K562 (cell line): ENCODE data around the gene TBX1. TPM values are rescaled to one million over a fixed set of nuclear protein-coding genes. Genes with fewer than 3 reads are reported as not detected.
A peak's percentile ranks its signal among the peaks of the same experiment; 100 is the strongest.

ENCODE experiments used
- HDAC6 ChIP-seq: IDR thresholded peaks from 2 replicates; pipeline ENCODE4 v1.6.1; 2012; ENCODE audit warnings: low read depth, mild to moderate bottlenecking, control low read depth, inconsistent platforms, low read length, moderate library complexity
- POLR2G ChIP-seq: fragments of 200-400 bp; formaldehyde crosslinking; IDR thresholded peaks from 2 replicates; pipeline ENCODE4 v1.6.1; 2017; ENCODE audit warnings: low read depth, mild to moderate bottlenecking, antibody characterized with exemption, low read length, moderate library complexity
- RBFOX2 ChIP-seq: fragments of 200-400 bp; formaldehyde crosslinking; IDR thresholded peaks from 2 replicates; pipeline ENCODE4 v1.6.1; 2017; ENCODE audit warnings: low read depth, mild to moderate bottlenecking, low read length, moderate library complexity
- ZNF253 ChIP-seq: fragments of 250-450 bp; sonication (Bioruptor Pico); conservative IDR thresholded peaks from 2 replicates; pipeline ENCODE4 v1.6.1; 2021; ENCODE audit warnings: mild to moderate bottlenecking
- ZNF75A ChIP-seq: fragments of 450-650 bp; formaldehyde crosslinking; IDR thresholded peaks from 2 replicates; pipeline ENCODE4 v1.4.0; 2020; ENCODE audit warnings: mild to moderate bottlenecking
- polyA plus RNA-seq, 8 experiments: library from polyadenylated mRNA; depleted of rRNA in 4 of 8; stranded (reverse) in 5 of 8; unstranded in 3 of 8; fragments of >200 nt; fragmentation: Nextera tagmentation in 2 of 8; fragmentation: Illumina TruSeq in 1 of 8; extraction: Ambion mirVana in 2 of 8; extraction: Trizol in 1 of 8; gene quantifications; 2 replicates each; pipeline versions ENCODE4 v1.2.1 to v1.2.3, GENCODE V29; 2011 to 2014; ENCODE audit warnings: inconsistent platforms in 1 of 8, missing spikeins in 1 of 8
- total RNA-seq, 7 experiments: library from RNA; depleted of rRNA in 6 of 7; stranded (reverse); fragments of >200 nt in 6 of 7; fragmentation: Illumina TruSeq in 2 of 7; extraction: Trizol in 2 of 7; gene quantifications; 2 replicates each; pipeline versions ENCODE4 v1.2.1 to v1.2.3, GENCODE V29; 2011 to 2021; ENCODE audit warnings: low replicate concordance in 1 of 7
- TF ChIP-seq, protein P1 (sequence below): fragments of 150-350 bp; IDR thresholded peaks from 2 replicates; pipeline ENCODE4 v1.6.1; 2014; ENCODE audit warnings: low read depth, mild to moderate bottlenecking, low read length, borderline replicate concordance
- TF ChIP-seq, protein P2 (sequence below): fragments of 450-650 bp; formaldehyde crosslinking; IDR thresholded peaks from 2 replicates; pipeline ENCODE4 v1.4.0; 2020; ENCODE audit warnings: mild to moderate bottlenecking, moderate library complexity
- TF ChIP-seq, protein P3 (sequence below): fragments of 450-650 bp; IDR thresholded peaks from one replicate; pipeline ENCODE4 v1.6.1; 2018; ENCODE audit warnings: mild to moderate bottlenecking, moderate library complexity; ENCODE audit not compliant: partially characterized antibody

TBX1 gene
- total and polyA plus RNA-seq, 9 of the 15 experiments (the other 6 are each of a cell fraction or from before 2014, with no cell fraction given) = 0.07 to 35.0 (median 3.9) TPM

DNA sequence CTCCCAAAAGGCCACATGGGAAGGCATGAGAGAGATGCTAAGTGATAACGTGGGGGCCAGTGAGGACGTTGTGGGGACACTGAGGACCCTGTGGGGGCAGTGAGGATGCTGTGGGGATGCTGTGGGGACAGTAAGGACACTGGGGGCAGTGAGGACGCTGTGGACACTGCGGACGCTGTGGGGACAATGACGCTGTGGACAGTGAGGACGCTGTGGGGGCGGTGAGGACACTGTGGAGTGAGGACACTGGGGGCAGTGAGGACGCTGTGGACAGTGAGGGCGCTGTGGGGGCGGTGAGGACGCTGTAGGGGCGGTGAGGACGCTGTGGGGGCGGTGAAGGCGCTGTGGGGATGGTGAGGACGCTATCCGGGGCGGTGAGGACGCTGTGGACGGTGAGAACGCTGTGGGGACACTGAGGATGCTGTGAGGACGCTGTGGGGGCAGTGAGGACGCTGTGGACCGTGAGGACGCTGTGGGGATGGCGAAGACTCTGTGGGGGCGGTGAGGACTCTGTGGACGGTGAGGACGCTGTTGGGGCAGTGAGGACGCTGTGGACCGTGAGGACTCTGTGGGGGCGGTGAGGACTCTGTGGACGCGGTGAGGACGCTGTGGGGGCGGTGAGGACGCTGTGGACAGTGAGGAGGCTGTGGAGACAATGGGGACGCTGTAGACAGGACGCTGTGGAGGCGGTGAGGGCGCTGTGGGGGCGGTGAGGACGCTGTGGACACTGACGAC is 35.5 kb upstream of the TBX1 start (continued):
- TF ChIP-seq HDAC6 (peak; percentile 70), ZNF253 (0 out of 2 replicates have a peak, but pooled peaks have one; percentile 38), POLR2G (peak; percentile 85), ZNF75A (CRISPR knock-in tag) (no peak), RBFOX2 (peak; percentile 54)
- TF ChIP-seq, protein P1, sequence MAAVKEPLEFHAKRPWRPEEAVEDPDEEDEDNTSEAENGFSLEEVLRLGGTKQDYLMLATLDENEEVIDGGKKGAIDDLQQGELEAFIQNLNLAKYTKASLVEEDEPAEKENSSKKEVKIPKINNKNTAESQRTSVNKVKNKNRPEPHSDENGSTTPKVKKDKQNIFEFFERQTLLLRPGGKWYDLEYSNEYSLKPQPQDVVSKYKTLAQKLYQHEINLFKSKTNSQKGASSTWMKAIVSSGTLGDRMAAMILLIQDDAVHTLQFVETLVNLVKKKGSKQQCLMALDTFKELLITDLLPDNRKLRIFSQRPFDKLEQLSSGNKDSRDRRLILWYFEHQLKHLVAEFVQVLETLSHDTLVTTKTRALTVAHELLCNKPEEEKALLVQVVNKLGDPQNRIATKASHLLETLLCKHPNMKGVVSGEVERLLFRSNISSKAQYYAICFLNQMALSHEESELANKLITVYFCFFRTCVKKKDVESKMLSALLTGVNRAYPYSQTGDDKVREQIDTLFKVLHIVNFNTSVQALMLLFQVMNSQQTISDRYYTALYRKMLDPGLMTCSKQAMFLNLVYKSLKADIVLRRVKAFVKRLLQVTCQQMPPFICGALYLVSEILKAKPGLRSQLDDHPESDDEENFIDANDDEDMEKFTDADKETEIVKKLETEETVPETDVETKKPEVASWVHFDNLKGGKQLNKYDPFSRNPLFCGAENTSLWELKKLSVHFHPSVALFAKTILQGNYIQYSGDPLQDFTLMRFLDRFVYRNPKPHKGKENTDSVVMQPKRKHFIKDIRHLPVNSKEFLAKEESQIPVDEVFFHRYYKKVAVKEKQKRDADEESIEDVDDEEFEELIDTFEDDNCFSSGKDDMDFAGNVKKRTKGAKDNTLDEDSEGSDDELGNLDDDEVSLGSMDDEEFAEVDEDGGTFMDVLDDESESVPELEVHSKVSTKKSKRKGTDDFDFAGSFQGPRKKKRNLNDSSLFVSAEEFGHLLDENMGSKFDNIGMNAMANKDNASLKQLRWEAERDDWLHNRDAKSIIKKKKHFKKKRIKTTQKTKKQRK = no peak
- TF ChIP-seq, protein P2, sequence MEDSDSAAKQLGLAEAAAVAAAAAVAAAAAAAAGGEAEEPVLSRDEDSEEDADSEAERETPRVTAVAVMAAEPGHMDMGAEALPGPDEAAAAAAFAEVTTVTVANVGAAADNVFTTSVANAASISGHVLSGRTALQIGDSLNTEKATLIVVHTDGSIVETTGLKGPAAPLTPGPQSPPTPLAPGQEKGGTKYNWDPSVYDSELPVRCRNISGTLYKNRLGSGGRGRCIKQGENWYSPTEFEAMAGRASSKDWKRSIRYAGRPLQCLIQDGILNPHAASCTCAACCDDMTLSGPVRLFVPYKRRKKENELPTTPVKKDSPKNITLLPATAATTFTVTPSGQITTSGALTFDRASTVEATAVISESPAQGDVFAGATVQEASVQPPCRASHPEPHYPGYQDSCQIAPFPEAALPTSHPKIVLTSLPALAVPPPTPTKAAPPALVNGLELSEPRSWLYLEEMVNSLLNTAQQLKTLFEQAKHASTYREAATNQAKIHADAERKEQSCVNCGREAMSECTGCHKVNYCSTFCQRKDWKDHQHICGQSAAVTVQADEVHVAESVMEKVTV = no peak
- TF ChIP-seq, protein P3, sequence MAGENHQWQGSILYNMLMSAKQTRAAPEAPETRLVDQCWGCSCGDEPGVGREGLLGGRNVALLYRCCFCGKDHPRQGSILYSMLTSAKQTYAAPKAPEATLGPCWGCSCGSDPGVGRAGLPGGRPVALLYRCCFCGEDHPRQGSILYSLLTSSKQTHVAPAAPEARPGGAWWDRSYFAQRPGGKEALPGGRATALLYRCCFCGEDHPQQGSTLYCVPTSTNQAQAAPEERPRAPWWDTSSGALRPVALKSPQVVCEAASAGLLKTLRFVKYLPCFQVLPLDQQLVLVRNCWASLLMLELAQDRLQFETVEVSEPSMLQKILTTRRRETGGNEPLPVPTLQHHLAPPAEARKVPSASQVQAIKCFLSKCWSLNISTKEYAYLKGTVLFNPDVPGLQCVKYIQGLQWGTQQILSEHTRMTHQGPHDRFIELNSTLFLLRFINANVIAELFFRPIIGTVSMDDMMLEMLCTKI = no peak
